ENCODE measurements around the gene C17orf75. TPM values are rescaled to one million over a fixed set of nuclear protein-coding genes. Genes with fewer than 3 reads are reported as not detected.
A peak's percentile ranks its signal among the peaks of the same experiment; 100 is the strongest.

Gene C17orf75, protein sequence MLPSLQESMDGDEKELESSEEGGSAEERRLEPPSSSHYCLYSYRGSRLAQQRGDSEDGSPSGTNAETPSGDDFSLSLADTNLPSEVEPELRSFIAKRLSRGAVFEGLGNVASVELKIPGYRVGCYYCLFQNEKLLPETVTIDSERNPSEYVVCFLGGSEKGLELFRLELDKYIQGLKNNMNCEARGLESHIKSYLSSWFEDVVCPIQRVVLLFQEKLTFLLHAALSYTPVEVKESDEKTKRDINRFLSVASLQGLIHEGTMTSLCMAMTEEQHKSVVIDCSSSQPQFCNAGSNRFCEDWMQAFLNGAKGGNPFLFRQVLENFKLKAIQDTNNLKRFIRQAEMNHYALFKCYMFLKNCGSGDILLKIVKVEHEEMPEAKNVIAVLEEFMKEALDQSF
- total RNA-seq = 24.5 and 25.3 TPM in 2 replicates
- 20.8 TPM for total RNA-seq (2013)
- polyA plus RNA-seq = 11.3 and 13.4 TPM in 2 replicates
- 5.4 and 6.1 TPM in 2 replicates for polyA minus RNA-seq

DNA sequence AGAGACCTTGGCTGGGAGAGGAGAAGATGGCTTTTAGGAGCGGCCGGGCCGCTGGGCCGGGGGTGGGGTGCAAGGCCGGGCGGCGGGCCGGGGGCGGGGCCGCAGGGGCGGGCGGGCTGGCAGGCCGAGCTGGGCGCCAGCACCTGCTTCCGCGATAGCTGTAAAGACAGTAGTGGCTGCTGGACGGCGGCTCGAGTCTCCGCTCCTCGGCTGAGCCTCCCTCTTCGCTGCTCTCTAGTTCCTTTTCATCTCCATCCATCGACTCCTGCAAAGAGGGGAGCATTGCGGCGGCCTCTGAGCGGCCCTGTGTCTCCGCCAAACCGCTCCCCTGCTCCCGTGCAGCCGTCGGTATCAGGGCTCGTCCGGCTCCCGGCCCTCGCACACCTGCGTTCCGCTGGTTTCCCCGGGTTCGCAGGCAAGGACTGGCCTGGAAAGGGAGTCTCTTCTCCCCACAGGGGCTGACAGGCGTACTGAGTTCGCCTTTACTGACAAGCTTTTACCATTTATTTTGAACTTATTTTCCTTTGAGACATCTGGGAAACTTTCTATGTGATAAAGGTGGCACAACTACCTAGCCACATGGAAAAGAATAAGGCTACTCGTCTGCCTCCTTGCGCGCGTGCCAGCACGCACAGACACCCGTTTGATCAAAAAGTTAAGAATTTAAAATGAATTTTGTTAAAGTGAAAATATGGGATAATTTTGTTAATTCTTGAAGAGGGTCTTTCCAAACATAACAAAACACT, at the start of gene C17orf75:
TSS of gene C17orf75 (minus strand) at position 317 of the 746 bp plus-strand sequence. CDS start at position 283, 34 bp downstream.
- H3K27me3 Mint-ChIP-seq = no peaks in the 10 kb centered on the region
- H3K9me3 Mint-ChIP-seq (ENCODE audit: insufficient read depth) = no peaks in the 10 kb centered on the region
- Histone ChIP-seq H3K4me3 (ENCODE audit: control extremely low read depth in 1 of 5, extremely low read depth in 1 of 5, insufficient read depth in 1 of 5, low read depth in 2 of 5, low read length in 4 of 5) (peak within 1 kb of the TSS; percentile 57 to 73 (median 68)), H3K27ac (ENCODE audit: low read length in 2 of 2) (peak within 1 kb of the TSS; percentile 71 to 90), H4K20me1 (ENCODE audit: control insufficient read depth, insufficient read depth, low read length, poor library complexity, severe bottlenecking) (no peaks in the 10 kb centered on the region), H2AFZ (ENCODE audit: insufficient read depth, low read depth, low read length, poor library complexity, severe bottlenecking) (peak within 1 kb of the TSS; percentile 99), H3K36me3 (replicated peaks in 1 of 2; ENCODE audit: control extremely low read depth in 1 of 2, control insufficient read depth in 1 of 2, extremely low read depth in 1 of 2, insufficient read depth in 2 of 2, low read length in 1 of 2) (peaks cover 0 to 8% of the 10 kb centered on the region in 2 experiments), H3K79me2 (ENCODE audit: control insufficient read depth, insufficient read depth, low read length) (no peaks in the 10 kb centered on the region), H3K27me3 (replicated peaks in 1 of 4; ENCODE audit: control extremely low read depth in 1 of 4, control insufficient read depth in 3 of 4, insufficient read depth in 4 of 4, low read length in 3 of 4) (no peaks in the 10 kb centered on the region), H3K9ac (ENCODE audit: low read length) (peak within 1 kb of the TSS; percentile 82), H3K9me3 (ENCODE audit: control extremely low read depth in 1 of 3, control insufficient read depth in 2 of 3, insufficient read depth in 1 of 3, low read length in 2 of 3) (no peaks in the 10 kb centered on the region), H3K4me2 (replicated peaks; ENCODE audit: low read depth, low read length, poor library complexity, severe bottlenecking) (peak within 1 kb of the TSS; percentile 97), H3K4me1 (ENCODE audit: control insufficient read depth in 2 of 2, insufficient read depth in 2 of 2, low read length in 2 of 2) (peaks cover 16 to 18% of the 10 kb centered on the region in 2 donors)
- ChIA-PET CTCF (no interaction called here), POLR2A (interaction anchor here (1.0 to 1.3 kb wide), 2 partner anchors 9 to 23 kb away, joined by 4 to 6 read pairs; no protein-coding TSS in a partner anchor)
- H3K4me3 Mint-ChIP-seq = peak within 1 kb of the TSS; percentile 96
- DNase-seq = peak; percentile 86
- peaks cover 25% of the 10 kb centered on the region for H3K4me1 Mint-ChIP-seq
- ATAC-seq (ENCODE audit: low read depth) = peak; percentile 85
- intact Hi-C loops (cut with micrococcal nuclease) = loop anchor here (1.0 kb wide), 2 partner anchors 8 to 23 kb away; partner anchors contain the start of gene ZNF207
- TF ChIP-seq, protein P1, sequence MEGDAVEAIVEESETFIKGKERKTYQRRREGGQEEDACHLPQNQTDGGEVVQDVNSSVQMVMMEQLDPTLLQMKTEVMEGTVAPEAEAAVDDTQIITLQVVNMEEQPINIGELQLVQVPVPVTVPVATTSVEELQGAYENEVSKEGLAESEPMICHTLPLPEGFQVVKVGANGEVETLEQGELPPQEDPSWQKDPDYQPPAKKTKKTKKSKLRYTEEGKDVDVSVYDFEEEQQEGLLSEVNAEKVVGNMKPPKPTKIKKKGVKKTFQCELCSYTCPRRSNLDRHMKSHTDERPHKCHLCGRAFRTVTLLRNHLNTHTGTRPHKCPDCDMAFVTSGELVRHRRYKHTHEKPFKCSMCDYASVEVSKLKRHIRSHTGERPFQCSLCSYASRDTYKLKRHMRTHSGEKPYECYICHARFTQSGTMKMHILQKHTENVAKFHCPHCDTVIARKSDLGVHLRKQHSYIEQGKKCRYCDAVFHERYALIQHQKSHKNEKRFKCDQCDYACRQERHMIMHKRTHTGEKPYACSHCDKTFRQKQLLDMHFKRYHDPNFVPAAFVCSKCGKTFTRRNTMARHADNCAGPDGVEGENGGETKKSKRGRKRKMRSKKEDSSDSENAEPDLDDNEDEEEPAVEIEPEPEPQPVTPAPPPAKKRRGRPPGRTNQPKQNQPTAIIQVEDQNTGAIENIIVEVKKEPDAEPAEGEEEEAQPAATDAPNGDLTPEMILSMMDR (IDR thresholded peaks at IDR 0.05) = no peak
- TF ChIP-seq EZH2 (IDR thresholded peaks at IDR 0.05; ENCODE audit: borderline replicate concordance, insufficient read depth, low read depth, low read length, poor library complexity, severe bottlenecking) = no peak
- 0% methylated on average over 28 of the region's 47 CpGs for WGBS (ENCODE audit: insufficient coverage)
- H3K27ac Mint-ChIP-seq = peak within 1 kb of the TSS; percentile 97
